Activated CD8-positive, alpha-beta memory T cell treated with anti-CD3 and anti-CD28 coated beads, Interleukin-2, amount 50 U/mL, for 1 hour (primary cell): ENCODE data around the gene GRHL3.

ENCODE experiments used
- DNase-seq: peaks from one replicate; pipeline ENCODE4 v3.0.0-alpha.2; 2020; ENCODE audit errors: extremely low read depth

GRHL3 gene

DNA sequence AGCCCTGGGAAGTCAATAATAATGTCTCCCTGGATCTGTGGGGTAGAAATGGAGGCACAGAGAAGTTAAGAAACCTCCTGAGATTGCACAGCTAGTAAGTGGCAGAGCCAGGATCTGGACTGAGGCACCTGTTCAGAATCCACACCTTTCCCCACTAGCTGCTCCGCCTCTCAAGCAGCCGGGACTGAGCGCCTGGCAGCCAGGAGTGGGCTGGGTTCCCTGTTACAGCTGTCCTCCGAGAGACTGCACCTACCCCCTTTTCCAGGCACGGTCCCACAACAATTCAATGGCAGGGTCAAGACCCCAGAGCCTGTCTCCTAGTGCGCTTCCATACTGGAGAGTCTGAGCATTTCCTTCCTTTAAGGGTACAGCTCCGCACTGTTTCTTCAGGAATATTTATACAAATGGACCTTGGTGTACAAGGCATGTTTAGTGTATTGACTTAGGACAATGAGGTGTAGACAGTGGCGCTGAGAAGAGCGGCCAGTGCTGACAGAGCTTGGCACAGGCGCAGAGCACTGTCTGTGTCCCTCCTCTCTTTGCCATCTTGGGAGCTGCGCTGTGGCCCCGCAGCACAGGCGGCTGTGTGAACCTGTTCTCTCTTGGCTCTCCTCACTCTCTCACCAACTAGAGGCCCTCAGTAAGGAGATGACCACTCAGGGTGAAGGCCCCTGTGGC, 24.4 kb downstream of the GRHL3 start:
- DNase-seq, result no peak

- no peak for DNase-seq
Observed at GRCh38 chr1:24344090-24344742, 25.1 kb downstream of the GRHL3 start.

DNA sequence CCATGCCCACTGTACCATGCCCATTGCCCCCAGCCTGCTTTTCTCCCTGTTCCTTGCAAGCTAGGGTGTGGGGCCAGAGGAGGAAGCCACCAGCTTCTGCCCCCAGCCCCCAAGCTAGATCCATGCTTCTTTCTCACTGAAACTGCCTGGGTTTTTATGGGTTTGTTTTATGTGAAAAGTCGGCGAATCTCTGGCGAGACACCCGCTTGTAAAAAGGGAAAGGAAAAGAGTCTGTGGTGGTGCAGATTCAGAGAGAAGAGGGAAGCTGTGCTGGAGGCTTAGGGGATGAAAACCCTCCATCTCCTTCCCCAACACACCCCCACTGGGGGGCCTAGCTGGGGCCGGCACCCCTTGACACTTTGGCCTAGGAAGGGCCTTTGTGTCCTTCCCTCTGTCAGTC, 26.2 kb downstream of the GRHL3 start:
- no peak for DNase-seq

DNA sequence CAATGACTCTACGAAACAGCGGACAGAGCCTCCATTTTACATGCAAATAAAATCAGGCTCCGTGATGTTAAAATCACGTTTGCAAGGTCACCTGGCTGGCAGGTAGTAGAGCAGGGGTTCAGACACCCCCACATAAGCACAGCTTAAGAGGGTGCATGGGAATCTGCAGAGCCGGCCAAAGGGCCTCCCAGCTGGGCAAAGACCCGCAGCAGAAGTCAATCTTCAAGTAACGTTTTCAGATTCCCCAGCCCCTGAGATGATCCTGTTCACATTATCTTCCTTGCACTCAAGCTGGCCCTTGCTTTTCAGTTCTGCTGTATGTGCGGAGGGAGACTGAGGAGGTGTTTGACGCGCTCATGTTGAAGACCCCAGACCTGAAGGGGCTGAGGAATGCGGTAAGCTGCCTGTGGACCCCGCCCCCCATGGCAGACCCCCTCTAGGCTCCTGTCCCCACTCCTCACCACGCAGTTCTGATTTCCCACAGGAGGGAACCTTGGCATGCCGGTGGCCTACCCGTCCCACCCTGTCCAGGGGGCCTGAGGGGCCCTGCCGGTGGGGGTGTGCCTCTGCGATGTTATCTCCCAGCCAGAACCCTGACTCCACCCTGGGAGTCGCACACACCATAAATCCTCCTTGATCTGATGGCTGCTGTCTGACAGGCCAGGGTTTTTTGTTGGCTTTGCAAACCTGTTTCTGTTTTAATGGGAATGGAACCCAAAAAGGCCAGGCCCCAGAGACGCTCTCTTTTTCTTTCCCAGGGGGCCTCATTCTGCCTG, 28.2 kb downstream of the GRHL3 start:
- no peak for DNase-seq

- DNase-seq, result no peak
Observed at GRCh38 chr1:24348196-24348595, 29.0 kb downstream of the GRHL3 start.

DNA sequence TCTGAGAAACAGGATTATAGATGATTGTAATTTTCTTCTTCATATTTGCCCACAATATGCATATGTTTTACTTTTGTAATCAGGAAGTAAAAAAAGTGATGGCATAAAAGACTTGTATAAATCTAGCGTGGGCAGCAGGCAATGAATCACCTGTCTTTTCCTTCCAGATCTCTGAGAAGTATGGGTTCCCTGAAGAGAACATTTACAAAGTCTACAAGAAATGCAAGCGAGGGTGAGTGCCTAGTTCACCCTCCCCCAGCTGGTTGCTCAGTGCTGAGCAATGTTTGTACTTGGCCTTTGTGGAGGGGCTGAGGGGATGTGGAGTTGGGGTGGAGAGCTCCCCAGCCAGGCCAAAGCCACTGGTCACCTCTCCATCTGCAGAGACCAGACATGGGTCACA, 30.7 kb downstream of the GRHL3 start:
- no peak for DNase-seq

DNA sequence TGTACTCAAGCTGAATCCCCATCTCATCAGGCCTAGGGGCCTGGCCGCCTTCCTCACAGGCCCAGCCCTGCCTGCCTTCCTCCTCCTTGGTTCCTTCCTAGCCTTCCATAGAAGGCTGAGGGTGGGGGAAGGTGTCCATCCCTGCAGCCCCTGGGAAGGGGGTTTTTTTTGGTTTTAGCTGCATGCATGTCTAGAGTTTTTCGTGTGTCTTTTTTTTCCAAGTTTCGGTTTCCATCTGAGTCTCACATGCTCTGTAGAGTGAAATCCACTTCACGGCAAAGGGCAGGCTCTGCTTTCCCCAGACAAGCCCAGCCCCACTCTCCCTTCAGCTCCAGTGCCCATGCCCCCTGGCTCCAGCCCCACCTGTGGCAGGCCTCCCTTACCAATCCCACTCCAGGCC, 32.1 kb downstream of the GRHL3 start:
- DNase-seq, result no peak

DNA sequence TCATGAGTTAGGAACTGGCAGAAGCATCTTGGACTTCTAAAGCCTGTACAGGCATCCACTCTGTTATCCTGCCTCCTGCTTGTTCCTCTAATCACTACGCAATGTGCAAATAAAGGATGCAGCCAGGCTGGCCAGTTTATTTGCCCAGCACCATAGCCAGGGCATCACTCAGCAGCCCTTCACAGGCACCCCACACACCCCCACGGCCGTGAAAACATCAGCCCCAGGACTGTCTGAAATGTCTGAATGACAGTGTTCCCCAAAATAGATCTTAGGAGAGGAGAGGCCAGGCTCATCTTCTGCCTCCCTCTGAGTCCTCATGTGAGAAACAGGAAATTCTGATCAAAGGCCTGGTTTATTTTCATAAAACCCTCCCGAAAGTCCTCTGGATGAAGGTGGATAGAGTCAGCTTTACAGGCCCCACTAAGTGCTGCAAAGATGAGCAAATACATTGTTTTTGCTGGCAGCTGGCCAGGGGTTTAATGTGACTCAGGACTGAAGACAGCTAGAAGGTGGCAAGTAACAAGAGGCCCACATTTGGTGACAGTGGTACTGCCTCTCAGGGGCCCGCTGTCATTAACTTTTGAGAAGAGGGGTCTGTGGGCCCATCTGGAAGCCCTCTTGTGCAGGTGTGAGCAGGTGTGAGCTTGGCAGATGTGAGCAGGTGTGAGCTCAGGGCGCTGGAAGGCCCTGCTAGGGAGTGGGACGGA, 32.9 kb downstream of the GRHL3 start:
- no peak for DNase-seq

DNA sequence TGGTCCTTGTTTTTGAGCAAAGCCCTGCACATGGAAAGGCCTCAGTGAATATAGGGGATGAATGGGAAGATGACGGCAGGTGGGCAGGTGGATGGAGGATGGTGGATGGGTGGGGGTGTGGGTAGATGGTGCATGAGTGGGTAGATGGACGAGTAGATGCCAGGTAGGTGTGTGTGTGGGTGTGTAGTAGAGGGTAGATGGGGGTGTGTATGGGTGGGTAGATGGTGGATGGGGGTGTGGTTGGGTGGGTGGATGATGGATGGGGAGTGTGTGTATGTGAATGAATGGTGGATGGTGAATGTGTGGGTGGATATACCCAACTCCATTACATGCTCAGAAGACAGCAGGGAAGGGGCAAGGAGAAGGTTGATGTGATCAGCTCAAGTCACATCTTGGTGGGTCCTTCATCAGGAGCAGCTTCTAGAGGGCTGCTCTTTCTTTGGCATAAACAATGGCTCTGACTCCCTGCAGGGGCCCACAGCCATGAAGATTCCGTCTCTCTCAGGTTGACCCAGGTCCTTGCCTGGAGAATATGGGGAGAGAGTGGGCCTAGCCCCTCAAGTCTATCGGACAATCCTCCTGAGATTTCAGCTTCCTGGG, 34.2 kb downstream of the GRHL3 start:
- DNase-seq, result no peak

- no peak for DNase-seq
Observed at GRCh38 chr1:24355466-24355865, 36.3 kb downstream of the GRHL3 start.

DNA sequence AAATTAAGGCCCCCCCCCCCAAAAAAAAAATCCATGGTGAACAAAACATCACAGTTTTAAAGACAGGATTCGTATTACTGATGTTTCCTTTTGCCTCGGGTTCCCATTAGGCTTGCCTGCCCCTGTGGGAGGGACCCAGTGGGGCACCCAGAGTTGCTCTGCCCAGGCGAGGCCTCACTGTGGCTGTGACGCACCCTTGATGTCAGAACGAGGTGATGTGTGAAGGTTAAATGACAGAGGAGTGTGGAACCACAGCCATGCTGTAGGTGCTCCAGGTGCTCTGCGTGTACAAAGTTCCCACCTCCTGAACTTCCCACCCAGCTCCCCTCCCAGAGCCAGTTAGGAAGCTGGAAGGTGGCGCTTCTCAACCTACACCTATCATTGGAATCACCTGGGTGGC, 37.9 kb downstream of the GRHL3 start:
- no peak for DNase-seq

DNA sequence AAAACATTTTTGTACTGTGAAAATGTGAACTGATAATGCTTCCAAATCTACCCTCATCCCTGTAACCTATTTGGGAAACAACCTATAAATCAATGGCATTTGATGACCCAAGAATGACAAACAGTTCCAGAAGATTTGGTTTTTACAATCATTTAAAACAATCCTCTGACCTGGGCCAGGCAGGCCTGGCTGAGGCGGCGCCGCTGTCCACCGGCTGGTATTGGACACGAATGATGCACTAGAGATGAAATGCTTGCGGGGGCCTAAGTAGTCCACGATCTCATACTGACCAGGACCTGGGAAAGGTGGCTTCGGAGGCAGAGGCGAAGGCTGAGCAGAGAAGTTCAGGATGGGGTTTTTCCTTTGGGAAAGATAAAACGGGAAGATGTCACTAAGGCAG, 41.5 kb downstream of the GRHL3 start:
- DNase-seq, result no peak

- DNase-seq, result no peak
Observed at GRCh38 chr1:24361811-24362210, 42.7 kb downstream of the GRHL3 start.

DNA sequence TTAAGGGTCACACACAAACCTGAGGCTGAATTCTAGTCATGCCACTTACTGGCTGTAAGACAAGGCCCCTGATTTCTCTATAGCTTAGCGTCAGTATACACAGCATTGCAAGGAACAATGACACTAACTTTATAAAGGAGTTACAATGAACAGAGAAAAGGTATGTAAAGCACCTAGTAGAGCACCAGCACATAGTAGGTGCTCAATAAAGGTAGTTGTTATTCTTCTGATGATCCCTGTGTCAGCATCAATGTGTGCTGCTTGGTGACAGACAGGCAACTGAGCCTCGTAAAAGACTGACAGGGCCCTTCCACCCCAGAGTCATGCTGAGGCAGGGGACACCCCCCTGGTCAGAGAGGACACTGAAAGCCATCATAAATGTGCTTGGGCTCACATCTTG, 43.2 kb downstream of the GRHL3 start:
- no peak for DNase-seq

DNA sequence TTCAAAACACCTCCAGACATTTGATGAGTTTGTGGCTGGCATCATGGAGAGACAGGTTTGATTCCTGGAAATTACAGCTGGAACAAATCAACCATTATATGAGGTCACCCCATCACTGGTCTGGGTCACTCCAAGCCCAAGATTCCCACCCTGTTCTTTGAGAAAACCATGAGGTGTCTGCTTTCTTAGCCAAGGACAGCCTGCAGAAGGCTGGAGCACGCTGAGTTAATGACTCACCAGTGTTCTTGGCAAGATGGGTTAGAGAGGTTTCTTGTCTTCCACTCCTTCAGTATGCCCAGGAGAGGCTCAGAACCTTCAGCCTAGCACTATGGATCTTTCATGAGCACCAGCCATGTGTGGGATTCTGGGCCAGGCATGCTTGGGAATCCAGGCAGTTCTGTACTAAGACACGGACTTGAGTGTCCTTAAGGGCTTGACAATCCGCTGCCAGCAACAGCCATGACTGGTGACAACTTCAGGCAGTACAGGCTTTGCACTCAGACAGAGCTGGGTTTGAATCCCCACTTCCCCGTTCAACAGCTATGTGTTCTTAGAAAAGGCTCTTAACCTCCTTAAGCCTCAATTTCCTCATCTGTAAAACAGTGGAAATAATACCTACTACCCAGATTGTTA, 43.9 kb downstream of the GRHL3 start:
- DNase-seq, result no peak

- no peak for DNase-seq
Observed at GRCh38 chr1:24363994-24364393, 44.8 kb downstream of the GRHL3 start.

GRCh38 chr1:24364605-24364974, 45.4 kb downstream of the GRHL3 start:
- no peak for DNase-seq

GRCh38 chr1:24364975-24365678, 46.0 kb downstream of the GRHL3 start:
- no peak for DNase-seq

GRCh38 chr1:24366707-24367106, 47.5 kb downstream of the GRHL3 start:
- DNase-seq, result no peak

- DNase-seq, result no peak
Observed at GRCh38 chr1:24369199-24369598, 50.0 kb downstream of the GRHL3 start.

DNA sequence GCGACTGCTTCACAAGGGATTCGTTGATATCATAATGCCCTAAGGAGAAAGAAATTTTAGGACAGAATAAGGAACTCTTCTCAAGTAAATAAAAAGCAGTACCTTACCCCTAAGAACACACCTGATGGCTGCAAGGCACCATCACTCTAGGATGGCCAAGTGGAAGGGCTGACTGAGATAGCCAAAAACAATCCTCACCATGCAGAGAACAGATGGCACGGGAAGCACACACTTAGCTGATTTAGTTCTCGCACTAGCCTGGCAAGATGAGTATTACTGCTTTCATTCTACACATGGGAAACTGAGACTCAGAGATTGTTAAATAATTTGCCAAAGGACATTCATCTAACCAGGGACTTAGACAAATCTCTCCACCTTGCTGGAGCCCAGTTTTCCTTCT, 50.6 kb downstream of the GRHL3 start:
- no peak for DNase-seq
